Stimulated activated CD4-positive, alpha-beta T cell treated with anti-CD3 and anti-CD28 coated beads, Interleukin-1b, Interleukin-23, amount 100 ng/mL, for 48 hours (primary cell): ENCODE measurements around the gene OR2T10.
"Not testable (repeated sequence)": the region's sequence is repeated elsewhere in the genome, so short reads cannot be mapped to it uniquely, and the experiment has no call there.

Experiments used
- DNase-seq: peaks from one replicate; pipeline ENCODE4 v3.0.0-alpha.2; 2020

Gene OR2T10

DNA sequence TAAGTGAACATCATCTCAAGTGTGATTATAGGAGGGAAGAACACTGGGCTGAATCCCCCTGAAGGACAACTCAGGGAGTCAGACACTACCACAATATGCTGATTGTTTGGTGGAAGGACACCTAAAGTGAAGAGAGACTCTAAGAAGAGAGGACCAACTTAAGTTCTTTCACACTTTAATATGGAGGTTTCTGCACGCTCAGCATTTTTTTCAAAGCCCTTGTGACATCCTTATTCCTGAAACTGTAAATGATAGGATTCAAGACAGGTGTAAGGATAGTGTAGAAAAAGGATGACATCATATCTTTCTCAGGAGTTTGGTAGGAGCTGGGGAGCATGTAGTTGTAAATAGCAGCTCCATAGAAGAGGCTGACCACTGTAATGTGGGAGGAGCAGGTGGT lies 4.8 kb downstream of the OR2T10 start:
- no peak for DNase-seq

DNA sequence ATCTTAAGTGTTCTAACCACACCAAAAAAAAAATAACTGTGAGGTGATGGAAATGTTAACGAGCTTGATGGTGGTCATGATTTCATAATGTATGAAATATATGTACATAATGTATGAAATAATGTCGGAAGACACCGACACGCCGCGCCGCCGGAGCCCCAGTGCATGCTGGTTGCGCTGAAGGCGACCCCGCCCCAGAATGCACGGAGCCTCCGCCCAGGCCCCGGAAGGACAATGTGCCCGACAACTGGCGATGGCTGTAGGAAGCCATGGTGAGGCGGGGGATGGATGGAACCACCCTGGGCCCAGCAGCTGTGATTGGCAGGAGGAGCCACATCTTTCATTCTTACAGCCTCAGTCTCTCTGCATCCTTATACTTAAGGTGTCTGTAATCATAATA lies 7.4 kb downstream of the OR2T10 start:
- DNase-seq = no peak

DNA sequence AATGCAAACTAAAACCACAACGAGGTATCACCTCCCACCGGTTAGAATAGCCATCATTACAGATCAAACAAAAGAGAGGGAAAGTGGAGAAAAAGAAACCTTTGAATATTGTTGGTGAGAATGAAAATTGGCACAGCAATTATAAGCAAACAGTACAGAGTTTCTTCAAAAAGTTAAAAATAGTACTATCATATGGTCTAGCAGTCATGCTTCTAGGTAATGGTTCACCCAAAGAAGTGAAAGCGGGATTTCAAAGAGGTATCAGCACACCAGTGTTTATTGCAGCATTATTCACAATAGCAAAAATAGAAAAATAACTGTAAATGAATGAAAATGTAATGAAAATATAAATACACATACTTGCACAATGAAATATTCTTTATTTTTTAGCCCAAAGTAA lies 8.2 kb downstream of the OR2T10 start:
- DNase-seq = no peak

DNA sequence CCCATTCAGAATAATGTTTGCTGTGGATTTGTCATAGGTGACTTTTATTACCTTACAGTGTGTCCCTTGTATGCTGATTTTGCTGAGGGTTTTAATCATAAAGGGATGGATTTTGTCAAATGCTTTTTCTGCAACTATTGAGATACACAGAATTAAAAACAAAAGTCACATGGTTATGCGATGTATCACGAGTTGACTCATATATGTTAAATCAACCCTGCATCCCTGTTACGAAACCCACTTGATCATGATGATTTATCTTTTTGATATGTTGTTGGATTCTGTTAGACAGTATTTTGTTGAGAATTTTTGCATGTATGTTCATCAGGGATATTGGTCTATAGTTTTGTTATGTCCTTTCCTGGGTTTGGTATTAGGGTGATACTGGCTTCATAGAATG lies 12.2 kb downstream of the OR2T10 start:
- no peak for DNase-seq

DNA sequence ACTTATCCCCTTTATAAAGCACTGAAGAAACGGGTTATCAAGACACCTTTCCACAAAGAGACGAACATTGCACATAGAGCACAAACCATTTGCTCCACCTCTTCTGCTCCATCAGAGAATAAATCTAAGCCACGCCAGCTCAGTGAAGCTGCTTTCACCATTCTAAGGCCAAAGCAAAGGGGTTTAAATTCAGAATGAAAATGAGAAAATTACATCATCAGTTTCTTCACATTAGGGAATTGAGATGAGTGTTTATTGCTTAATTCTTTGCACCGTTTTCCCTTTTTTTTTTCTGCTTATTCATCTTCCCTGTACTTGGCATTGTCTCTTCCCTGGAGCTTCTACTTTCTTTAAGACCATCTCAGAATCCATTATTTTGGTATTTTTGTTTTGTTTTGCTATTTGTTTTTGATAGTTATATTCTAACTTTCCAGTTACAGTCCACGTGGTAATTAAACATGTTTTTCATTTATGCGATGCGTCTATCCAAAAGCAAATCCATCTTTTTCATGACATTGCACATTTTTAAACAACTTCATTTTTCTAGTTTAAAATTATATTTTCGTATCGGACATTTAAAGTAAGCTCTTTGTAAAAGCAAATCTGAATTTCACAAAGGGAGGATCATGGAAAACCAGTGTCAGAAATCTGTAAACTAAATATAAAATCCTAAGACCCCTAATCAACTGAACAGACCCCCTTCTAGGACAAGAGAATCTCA lies 21.1 kb downstream of the OR2T10 start:
- DNase-seq = no peak

DNA sequence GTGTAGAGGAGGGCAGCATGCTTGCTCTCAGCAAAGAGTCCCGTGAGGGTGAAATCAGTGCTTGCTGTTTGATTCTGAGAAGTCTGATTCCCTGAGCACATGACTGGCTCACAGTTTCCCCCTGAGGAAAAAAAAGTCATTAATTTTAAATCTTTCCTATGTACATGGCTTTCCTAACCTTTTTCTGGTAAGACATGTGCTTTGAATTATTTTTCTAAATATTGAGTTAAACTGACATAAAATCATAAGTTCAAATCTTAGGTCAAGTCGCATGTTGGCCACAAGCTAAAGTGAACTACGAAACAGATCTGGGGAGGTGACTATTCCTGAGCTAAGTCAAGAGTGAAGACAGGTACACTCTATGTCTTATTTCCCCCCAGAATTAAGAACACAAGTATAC lies 22.8 kb downstream of the OR2T10 start, which contains the start of gene OR2T34:
OR2T34 (minus strand) TSS at position 101 of the 400 bp plus-strand sequence; CDS start at position 101, 0 bp downstream.
- DNase-seq = not testable (repeated sequence)

DNA sequence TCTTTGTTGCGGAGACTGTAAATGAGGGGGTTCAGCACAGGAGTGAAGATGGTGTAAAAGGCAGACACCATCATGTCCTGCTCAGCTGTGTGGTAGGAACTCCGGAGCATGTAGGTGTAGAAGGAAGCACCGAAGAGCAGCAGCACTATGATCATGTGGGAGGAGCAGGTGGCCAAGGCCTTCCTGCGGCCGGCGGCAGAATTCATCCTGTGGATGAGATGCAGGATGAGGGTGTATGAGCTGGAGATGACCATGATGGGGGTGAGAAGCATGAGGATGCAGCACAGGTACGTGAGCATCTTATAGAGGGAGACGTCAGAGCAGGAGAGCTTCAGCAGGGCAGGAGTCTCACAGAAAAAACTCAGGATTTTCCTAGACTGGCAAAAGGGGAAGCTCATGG lies 23.6 kb downstream of the OR2T10 start:
- DNase-seq = not testable (repeated sequence)

DNA sequence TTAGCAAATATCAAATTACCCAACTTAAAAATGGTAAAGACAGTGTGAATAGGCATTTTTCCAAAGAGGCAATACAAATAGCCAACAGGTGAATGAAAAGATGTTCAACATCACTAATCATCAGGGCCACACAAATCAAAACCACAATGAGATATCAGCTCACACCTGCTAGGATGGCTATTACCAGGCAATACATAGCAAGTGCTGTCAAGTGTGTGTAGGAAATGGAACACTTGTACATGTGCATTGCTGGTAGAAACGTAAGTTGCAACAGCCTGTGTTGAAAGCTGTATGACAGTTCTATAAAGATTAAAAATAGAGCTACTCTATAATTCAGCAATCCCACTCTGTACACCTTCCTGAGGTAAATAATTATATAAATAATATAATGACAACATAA lies 25.5 kb downstream of the OR2T10 start:
- DNase-seq = not testable (repeated sequence)

DNA sequence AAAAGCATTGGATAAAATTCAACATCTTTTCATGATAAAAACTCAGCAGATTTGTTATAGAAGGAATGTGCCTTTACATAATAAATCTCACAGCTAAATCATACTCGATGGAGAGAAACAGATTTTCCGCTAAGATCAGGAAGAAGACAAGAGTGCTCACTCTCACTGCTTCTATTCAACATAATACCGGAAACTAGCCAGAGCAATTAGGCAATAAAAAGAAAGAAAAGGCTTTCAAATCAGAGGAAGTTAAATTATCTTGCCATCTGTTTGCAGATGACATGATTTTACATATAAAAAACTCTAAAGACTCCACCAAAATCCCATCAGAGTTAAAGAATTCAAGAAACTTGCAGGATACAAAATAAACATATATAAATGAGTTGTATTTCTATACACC lies 26.7 kb downstream of the OR2T10 start:
- not testable (repeated sequence) for DNase-seq

DNA sequence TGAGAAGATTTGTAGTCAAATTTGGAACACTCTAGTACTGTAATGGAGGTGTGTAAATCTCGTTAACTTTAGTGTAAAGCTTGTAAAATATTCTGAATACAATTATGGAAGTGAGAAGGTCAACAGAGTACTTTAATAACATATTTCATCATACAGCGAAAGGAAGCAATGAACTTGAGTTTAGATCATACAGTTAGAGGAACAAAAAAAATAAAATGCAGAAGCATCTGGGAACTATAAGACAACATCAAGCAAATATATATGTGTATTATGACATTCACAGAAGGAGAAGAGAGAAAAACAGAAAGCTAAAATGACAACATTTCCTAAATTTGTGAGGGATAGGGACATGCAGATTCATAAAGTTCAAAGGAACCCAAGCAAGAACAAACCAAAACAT lies 28.5 kb downstream of the OR2T10 start:
- DNase-seq = not testable (repeated sequence)

DNA sequence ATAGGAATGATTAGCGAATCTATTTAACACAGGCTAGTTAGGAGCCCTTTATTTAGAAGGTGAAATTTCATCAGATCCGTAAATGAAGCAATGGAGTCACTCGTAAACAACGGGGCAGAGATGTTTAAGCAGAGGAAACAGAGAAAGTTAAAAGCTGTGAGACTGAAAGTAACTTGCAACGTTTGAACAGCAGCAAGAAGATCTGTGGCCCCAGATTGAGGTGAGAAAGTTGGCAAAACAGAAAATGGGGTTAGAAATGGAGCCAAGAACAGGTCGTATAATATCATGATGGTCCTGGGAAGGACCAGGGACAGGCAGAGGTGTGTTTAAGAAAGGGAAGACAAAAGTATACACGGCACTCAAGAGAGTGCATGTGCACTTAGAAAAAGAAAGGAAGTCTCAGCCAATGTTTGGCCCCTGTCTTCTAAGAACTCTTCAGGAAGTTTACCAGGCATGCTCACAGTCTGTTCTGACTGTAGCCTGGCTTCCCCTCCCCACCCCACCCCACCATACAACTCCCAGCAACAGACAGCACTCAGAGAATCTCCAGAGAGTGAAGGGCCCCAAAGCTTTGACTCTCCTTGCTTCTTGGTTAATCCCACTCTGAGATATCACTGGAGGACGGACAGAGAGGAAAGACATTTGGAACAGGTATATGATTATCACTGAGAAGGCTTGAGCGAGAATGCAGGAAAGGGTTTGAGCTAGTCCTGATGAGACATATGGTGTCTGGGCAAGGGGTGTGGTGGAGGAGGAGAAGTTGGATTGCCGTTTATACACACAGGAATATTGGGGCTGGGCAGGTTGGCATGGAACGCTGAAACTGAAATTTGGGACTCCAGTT lies 31.7 kb downstream of the OR2T10 start:
- DNase-seq = not testable (repeated sequence)

DNA sequence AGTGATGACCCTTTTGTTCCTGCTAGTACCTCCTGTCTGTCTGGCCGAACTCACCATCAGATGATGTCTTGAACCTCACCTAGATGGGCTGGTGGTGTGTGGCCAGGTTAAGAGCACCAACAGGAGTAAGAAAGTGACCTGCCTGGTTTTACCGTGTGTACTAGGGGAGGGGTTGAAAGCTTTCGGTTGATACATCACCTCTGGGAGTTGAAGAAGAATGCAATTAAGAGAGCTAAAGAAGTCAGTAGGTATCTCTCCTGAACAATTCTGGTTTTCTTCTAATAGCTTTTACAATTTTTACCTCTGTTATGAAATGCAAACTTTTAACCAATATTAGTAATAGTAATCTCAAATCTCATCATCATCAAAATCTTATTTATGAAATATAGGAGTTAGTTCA lies 34.8 kb downstream of the OR2T10 start, which contains the start of gene OR2T29:
OR2T29 (minus strand) TSS at position 101 of the 400 bp plus-strand sequence. CDS start 3,281 bp downstream, outside the sequence.
- DNase-seq = not testable (repeated sequence)

DNA sequence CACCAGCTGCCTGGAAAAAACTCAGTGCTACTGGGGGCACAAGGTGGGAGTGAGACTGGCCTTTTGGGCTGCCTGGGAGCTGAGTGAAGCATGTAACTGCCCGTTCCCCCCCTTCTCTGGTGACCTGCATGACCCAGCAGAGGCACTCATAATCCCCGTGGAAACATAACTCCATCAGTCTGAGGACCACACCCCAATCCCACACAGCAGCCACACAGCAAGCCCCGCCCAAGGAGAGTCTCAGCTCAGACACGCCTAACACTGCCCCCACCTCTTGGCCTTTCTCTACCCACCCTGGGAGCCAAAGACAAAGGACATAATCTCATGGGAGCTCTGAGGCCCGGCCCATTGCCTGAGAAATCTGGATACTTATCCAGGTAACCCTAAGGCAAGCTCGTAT lies 46.5 kb downstream of the OR2T10 start:
- not testable (repeated sequence) for DNase-seq

DNA sequence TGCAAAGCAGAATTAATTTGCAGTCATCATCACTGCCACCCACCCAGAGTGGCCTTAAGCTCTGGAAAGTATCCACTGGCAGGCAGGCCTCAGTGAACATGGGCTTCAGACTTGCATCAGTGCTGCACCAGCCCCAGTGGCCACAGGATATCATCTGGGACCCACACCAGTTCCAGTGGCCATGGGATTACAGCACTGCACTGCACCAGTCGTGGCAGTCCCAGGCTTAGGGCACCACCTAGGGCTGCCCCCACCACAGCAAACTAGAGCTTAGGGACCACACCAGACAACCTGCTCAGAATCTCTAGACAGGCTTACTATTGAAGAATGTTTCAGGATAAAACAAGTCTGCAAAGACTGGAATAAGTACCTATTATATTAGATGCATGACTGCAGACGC lies 50.1 kb downstream of the OR2T10 start:
- not testable (repeated sequence) for DNase-seq
